HT-29 (cell line): Measurements from ENCODE around the gene ADAM19. TPM values are rescaled to one million over a fixed set of nuclear protein-coding genes. Genes with fewer than 3 reads are reported as not detected.
"Not testable (repeated sequence)": the region's sequence is repeated elsewhere in the genome, so short reads cannot be mapped to it uniquely, and the experiment has no call there.

Experiments
- DNase-seq: peaks from one replicate; pipeline ENCODE4 v3.0.0-alpha.2; 2015; ENCODE audit warnings: low spot score
- total RNA-seq: library from RNA; depleted of rRNA; stranded (reverse); fragments of >200 nt; shearing (Covaris generic); gene quantifications from 2 replicates; pipeline ENCODE4 v1.2.3, GENCODE V29; 2014

Gene ADAM19
- total RNA-seq, 1 experiment from 2014 or later, result 11.2 TPM

GRCh38 chr5:157491471-157491995 lies 84.0 kb downstream of the ADAM19 start:
- no peak for DNase-seq

- DNase-seq, result no peak
Observed at GRCh38 chr5:157487358-157487757, 88.2 kb downstream of the ADAM19 start.

GRCh38 chr5:157486861-157487260 lies 88.7 kb downstream of the ADAM19 start:
- no peak for DNase-seq

- DNase-seq, result no peak
Observed at GRCh38 chr5:157486221-157486681, 89.3 kb downstream of the ADAM19 start.

GRCh38 chr5:157485811-157486210 lies 89.8 kb downstream of the ADAM19 start:
- no peak for DNase-seq

- DNase-seq, result no peak
Observed at GRCh38 chr5:157485340-157485739, 90.2 kb downstream of the ADAM19 start.

- DNase-seq, result no peak
Observed at GRCh38 chr5:157484768-157485167, 90.8 kb downstream of the ADAM19 start.

- not testable (repeated sequence) for DNase-seq
Observed at GRCh38 chr5:157482702-157483101, 92.9 kb downstream of the ADAM19 start.

- DNase-seq, result no peak
Observed at GRCh38 chr5:157481666-157482065, 93.9 kb downstream of the ADAM19 start.

GRCh38 chr5:157481265-157481664 lies 94.3 kb downstream of the ADAM19 start:
- no peak for DNase-seq

GRCh38 chr5:157479612-157480510 lies 95.7 kb downstream of the ADAM19 start:
- no peak for DNase-seq

- peak; percentile 23 for DNase-seq
Observed at GRCh38 chr5:157479166-157479565, 96.4 kb downstream of the ADAM19 start.

- no peak for DNase-seq
Observed at GRCh38 chr5:157478726-157479125, 96.8 kb downstream of the ADAM19 start.

- no peak for DNase-seq
Observed at GRCh38 chr5:157477814-157478494, 97.6 kb downstream of the ADAM19 start.

- peak; percentile 89 for DNase-seq
Observed at GRCh38 chr5:157476702-157477408, 98.7 kb downstream of the ADAM19 start.

GRCh38 chr5:157475432-157475831 lies 100.1 kb downstream of the ADAM19 start:
- DNase-seq, result no peak

- DNase-seq, result no peak
Observed at GRCh38 chr5:157473383-157474320, 101.9 kb downstream of the ADAM19 start.

GRCh38 chr5:157471709-157472108 lies 103.9 kb downstream of the ADAM19 start:
- DNase-seq, result peak; percentile 61

GRCh38 chr5:157470631-157471030 lies 104.9 kb downstream of the ADAM19 start:
- no peak for DNase-seq

GRCh38 chr5:157469687-157470086 lies 105.9 kb downstream of the ADAM19 start:
- no peak for DNase-seq

GRCh38 chr5:157469073-157469472 lies 106.5 kb downstream of the ADAM19 start:
- DNase-seq, result no peak
